ENCODE measurements around the gene BTF3.

Gene BTF3

GRCh38 chr5:73545403-73545779 is 47.1 kb downstream of the BTF3 start:
- TF ChIP-seq CTCF (IDR thresholded peaks at IDR 0.05; ENCODE audit: low read length, missing control alignments), result no peak
- DNase-seq (ENCODE audit: low read depth), result no peak

DNA sequence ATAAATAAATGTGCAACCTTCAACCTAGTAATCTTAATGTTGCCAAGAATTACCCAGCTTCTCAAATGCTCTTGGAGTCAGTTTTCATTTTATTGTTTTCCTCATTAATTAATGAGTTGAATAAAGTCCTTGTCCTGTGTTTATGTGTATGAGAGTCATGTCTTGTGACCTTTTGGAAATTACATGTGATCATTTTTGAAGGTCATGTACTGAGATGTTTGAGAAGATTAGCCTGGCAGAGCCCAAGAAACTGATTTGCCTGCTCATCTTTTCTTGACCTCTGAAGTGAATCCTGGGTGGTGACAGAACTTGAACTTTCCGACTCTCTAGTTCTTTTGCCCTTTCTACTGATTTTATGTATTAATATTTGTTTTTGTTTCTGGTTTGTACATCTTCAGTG is 51.8 kb downstream of the BTF3 start:
- DNase-seq (ENCODE audit: low read depth), result no peak
- TF ChIP-seq CTCF (IDR thresholded peaks at IDR 0.05; ENCODE audit: low read length, missing control alignments), result no peak
- no peak overlapping the region for H3K4me3 ChIP-seq (replicated peaks; ENCODE audit: low read depth, low read length)

More at GRCh38 chr5:73545403-73545779, 47.1 kb downstream of the BTF3 start:
- no peak overlapping the region for H3K4me3 ChIP-seq (replicated peaks; ENCODE audit: low read depth, low read length)

DNA sequence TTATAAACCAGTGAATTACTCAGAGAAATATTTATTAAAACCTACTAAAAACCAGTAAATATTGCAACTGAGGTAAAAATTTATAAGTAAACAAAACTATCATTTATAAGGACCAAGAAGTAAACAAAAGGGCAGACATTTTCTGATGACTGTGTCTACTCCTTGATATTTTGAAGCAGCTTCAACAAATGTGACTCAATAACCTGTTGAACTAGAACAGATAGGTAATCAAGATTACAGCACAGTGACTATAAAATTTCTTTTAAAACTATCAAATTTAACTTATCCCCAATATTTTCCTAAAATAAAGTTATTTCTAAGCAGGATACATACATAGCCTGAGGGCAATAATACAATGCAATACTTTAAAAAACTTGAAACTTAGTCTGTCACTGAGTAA is 54.4 kb downstream of the BTF3 start:
- DNase-seq (ENCODE audit: low read depth), result no peak
- no peak for TF ChIP-seq CTCF (IDR thresholded peaks at IDR 0.05; ENCODE audit: low read length, missing control alignments)
- no peak overlapping the region for H3K4me3 ChIP-seq (replicated peaks; ENCODE audit: low read depth, low read length)

All from fibroblast of pulmonary artery (primary cell).